NCI-H1092 treated with DMSO at 0.1 percent for 48 hours (cell line): ENCODE measurements around the gene GPM6B.
"Not testable (repeated sequence)": the region's sequence is repeated elsewhere in the genome, so short reads cannot be mapped to it uniquely, and the experiment has no call there.

Experiments used
- DNase-seq: peaks from one replicate; lab custom pipeline; 2025; lab: John Stamatoyannopoulos, UW

The GPM6B gene

GRCh38 chrX:13764765-13765164, 52.1 kb downstream of the GPM6B start:
- DNase-seq = peak; percentile 7

- no peak for DNase-seq
These were observed 52.6 kb downstream of the GPM6B start for GRCh38 chrX:13764281-13764680.

- DNase-seq = peak; percentile 10
These were observed 53.4 kb downstream of the GPM6B start for GRCh38 chrX:13763489-13763888.

GRCh38 chrX:13761606-13762414, 55.1 kb downstream of the GPM6B start:
- DNase-seq = no peak

- no peak for DNase-seq
These were observed 56.5 kb downstream of the GPM6B start for GRCh38 chrX:13760426-13760825.

- no peak for DNase-seq
These were observed 57.7 kb downstream of the GPM6B start for GRCh38 chrX:13759152-13759718.

GRCh38 chrX:13756381-13756780, 60.5 kb downstream of the GPM6B start:
- no peak for DNase-seq

- DNase-seq = no peak
These were observed 61.6 kb downstream of the GPM6B start for GRCh38 chrX:13755254-13755653.

- no peak for DNase-seq
These were observed 62.1 kb downstream of the GPM6B start for GRCh38 chrX:13754765-13755164.

- DNase-seq = no peak
These were observed 64.2 kb downstream of the GPM6B start for GRCh38 chrX:13752646-13753045.

- no peak for DNase-seq
These were observed 64.8 kb downstream of the GPM6B start for GRCh38 chrX:13752141-13752540.

GRCh38 chrX:13750812-13751211, 66.1 kb downstream of the GPM6B start:
- no peak for DNase-seq

GRCh38 chrX:13750204-13750603, 66.7 kb downstream of the GPM6B start:
- peak; percentile 48 for DNase-seq

GRCh38 chrX:13748486-13748885, 68.4 kb downstream of the GPM6B start:
- no peak for DNase-seq

- DNase-seq = peak; percentile 14
These were observed 69.1 kb downstream of the GPM6B start for GRCh38 chrX:13747836-13748235.

- no peak for DNase-seq
These were observed 74.3 kb downstream of the GPM6B start for GRCh38 chrX:13742397-13743176.

GRCh38 chrX:13741695-13742094, 75.2 kb downstream of the GPM6B start:
- DNase-seq = no peak

- peak; percentile 96 for DNase-seq
These were observed 82.4 kb downstream of the GPM6B start, which contains the start of the genes OFD1 and TRAPPC2 for GRCh38 chrX:13734278-13735172. OFD1 (plus strand) TSS chrX:13734748; CDS start chrX:13735072, 324 bp downstream. TRAPPC2 (minus strand) TSS chrX:13734620; CDS start chrX:13719963, 14,657 bp downstream.

- DNase-seq = no peak
These were observed 83.4 kb downstream of the GPM6B start for GRCh38 chrX:13733506-13733905.

GRCh38 chrX:13732246-13733067, 84.4 kb downstream of the GPM6B start:
- no peak for DNase-seq

- not testable (repeated sequence) for DNase-seq
These were observed 86.4 kb downstream of the GPM6B start for GRCh38 chrX:13730523-13730922.
